NCI-H510A treated with DMSO at 0.1 percent for 48 hours (cell line): ENCODE data around the gene ST6GALNAC3.

Experiments
- DNase-seq: peaks from one replicate; lab custom pipeline; 2025; lab: John Stamatoyannopoulos, UW

Gene ST6GALNAC3

DNA sequence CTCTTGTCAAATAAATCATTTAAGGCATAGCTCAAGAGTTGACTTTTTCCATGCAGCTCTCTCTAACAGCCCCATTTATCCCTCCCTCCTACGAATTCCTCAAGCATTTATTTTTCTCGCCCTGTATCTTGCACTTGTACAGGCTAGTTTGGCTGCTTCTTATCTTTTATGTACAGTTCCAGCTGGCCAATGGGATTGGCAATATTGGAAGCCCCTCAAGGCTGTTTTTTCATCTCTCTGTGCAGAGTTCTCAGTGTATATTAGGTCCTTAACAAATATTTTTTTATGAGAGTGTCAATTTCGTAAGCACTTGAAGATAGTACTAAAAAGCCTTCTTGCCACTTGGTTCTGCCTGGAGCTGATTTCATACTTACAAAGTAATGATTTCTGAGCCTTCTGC, 356.0 kb downstream of the ST6GALNAC3 start:
- DNase-seq: no peak

DNA sequence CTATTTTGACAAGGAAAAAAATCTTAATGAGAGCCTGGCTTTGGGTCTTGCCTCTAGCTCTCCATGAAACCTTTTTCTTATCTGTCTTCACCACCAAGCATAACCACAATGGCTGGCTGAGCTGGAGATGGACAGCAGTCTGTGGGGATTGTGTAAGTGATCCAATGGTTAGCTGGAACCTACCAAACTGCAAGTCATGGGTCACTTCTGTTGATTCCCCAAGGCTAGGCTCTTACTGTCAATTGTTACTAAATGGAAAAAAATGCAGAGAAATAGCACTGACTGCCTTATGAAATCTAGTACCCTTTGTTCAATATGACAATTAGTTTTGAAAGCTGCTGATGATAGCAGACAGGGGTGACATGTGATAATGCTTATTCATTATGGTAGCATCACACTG, 359.0 kb downstream of the ST6GALNAC3 start:
- DNase-seq: no peak

DNA sequence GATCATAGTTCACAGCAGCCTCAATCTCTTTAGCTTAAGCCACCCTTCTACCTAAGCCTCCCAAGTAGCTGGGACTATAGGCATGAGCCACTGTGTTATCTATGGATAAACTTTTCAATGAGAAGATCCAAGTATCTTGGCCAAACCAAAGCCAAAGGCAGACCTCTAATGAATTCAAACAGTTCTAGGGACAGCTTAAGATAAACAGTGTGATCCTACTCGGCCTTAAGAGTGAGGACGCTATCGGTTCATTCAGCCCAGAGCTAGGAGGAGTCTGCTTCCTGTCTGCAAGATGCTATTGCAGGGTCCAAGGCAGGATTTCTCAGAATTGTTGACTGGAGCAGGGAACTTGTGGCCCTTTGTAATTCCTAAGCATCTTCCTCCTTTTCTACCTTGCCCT, 368.7 kb downstream of the ST6GALNAC3 start:
- DNase-seq: no peak

DNA sequence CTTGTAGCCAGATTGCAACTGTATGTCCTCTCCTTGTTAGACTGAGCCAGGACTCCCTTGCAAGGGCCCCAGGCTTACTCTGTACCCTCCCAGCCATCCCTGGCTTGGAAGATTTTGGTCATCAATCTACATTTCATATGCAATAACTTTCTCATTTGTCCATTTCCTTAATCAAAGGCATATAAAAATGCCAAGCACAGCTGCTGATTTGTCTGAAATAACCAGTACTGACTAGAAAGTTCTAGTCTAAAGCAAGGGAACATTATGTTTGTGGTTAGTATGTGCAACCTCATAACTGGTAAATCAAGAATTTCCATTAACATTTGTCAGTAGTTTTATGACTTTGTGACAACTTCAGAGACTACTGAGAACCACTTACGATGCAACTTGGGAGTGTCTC, 370.2 kb downstream of the ST6GALNAC3 start:
- no peak for DNase-seq

DNA sequence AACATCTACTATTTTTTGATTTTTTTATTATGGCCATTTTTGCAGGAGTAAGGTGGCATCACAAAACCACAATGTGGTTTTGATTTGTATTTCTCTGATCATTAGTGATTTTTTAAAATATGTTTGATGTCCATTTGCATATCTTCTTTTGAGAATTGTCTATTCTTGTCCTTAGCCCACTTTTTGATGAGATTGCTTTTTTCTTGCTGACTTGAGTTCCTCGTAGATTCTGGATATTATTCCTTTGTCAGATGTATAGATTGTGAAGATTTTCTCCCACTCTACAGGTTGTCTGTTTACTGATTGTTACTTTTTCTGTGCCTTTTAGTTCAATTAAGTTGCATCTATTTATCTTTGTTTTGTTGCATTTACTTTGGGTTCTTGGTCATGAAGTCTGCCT, 375.7 kb downstream of the ST6GALNAC3 start:
- no peak for DNase-seq

DNA sequence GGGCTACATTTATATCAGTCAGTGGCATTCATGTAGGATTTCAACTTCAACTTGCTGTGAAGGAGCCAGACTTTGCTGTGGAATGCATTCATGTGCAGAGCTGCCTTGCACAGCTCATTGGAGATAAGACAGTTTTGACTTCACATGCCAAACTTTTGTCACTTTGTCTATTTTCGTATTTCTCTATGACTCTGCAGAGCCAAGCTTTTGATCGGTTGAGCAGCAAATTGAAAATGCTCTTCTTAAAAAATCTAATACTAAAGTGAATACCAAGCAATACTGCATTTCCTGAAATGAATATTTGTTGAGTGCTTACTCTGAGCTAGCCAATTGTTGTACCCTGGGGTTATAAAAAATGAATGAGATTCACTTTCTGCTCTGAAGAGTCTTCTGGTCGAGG, 388.7 kb downstream of the ST6GALNAC3 start:
- DNase-seq: no peak

DNA sequence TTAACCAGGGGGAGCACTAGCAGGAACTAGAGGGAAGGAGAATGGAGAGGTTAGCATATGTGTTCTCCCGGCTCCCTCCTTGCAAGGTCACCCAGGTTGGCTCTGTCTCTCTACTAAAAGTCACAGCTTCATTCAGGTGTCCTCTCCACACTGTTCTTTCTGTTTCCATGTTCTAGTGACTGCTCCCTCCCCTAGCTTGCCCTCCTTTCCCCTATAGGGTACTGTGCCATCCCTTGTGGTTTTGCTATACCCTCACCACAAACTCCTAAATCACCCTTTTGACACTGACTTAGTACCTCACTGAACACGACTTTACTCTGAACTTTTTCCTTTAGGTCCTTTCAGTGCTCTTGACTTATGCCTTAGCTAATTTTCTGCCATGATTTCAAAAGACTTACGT, 389.3 kb downstream of the ST6GALNAC3 start:
- DNase-seq: no peak

DNA sequence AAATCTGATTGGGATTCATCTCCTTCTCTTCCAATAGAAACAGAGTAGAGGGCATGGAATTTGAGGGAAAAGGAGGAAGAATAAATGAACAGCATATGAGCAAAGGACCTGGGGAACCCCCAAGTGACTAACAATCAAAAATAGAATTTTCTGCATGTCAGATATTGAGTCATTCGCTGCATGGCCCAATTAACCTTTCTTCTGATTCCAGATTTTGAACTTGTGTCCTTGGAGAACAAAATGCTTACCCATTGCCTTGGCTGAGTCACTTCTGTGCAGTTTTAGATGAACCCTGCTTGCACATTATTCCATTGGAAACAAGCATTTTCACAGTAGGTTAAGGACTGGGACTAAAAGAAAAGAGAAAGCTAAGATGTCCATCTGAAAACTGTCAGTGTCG, 390.5 kb downstream of the ST6GALNAC3 start:
- DNase-seq: no peak

DNA sequence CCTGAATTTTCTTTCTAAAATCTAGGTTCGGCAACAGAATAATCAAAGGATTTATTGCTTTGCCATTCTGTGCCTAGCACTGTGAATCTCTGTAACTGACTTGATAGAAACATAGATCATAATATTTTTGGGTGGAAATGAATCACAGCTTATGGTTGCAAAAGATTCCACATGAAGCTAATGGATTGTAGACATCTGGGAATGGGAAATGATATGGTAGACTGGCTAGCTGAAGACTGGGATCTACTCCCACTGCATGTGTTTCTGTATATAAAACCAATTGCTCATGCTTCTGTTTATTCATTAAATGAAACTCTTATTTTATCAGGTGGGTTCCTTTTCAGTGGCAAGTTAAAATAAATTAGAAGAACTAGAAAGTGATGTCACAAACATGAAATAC, 395.6 kb downstream of the ST6GALNAC3 start:
- no peak for DNase-seq

DNA sequence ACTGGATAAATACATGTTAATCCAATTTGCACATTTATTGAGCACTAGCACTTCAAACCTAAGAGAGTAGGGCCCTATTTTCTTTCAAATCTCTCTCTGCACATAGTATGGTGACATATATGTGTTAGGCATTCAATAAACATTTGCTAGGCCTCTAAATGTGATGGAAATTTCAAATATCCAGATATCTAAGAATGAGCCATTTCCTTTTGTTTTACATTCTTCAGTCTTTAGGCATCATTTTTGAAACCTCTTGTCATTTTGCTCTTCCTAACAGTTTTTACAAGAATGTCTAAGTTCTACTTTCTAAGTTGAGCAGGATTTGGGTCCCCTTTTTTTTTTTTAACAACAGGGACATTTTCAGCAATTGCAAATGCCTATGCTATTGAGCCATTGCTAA, 397.0 kb downstream of the ST6GALNAC3 start:
- DNase-seq: no peak

DNA sequence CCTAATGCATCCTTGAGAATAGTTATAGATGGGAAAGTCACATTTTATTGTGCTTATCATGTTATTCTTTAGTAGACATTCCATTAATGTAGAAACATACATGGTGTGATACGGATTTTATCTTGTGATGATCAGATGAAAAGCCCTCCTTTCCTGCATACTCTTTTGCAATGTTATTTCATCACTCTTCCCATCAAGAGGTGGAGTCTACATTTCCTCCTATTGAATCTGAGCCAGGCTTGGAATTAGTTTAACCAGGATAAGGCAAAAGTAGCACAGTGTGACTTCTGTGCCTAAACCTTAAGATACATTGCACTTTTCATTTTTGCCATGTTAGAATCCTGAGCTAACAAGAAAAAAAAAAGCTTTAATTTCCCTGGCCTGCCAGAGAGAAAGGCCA, 399.0 kb downstream of the ST6GALNAC3 start:
- DNase-seq: no peak

DNA sequence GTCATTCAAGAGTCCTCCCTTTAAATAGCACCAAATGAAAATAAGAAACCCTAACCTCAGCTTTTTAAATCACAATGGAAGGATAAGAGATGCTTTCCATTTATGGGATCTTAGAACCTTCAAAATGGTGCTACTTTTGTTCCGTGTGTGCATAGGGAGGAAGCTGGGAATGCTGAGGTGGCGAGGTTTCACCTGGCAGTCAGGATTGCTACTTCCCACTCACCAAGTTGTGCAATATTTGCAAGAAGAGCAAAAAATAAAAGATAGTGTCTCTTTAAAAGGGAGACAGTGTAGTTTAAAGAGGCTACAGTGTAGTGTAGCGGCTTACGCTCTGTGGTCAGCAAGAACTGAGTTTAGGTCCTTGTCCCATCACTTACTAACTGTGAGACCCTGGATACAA, 400.4 kb downstream of the ST6GALNAC3 start:
- DNase-seq: no peak

DNA sequence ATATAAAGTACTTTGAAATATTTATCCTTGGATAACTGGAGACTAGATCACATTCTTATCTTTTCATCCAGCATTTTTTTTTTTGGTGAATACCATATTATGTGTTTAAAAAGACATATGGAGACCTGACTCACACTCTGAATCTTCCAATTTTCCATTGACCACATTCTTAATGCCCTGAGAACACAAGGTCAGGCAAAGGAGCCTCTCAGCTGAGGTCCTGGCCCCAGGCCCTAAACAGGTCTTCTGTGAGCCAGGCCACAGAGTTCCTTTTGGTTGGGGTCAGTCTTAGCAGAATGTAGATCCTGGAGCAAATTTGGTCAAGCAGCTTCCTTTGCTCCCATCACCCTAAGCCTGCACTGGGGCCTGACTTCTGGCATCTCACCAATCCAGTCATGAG, 402.6 kb downstream of the ST6GALNAC3 start:
- no peak for DNase-seq

DNA sequence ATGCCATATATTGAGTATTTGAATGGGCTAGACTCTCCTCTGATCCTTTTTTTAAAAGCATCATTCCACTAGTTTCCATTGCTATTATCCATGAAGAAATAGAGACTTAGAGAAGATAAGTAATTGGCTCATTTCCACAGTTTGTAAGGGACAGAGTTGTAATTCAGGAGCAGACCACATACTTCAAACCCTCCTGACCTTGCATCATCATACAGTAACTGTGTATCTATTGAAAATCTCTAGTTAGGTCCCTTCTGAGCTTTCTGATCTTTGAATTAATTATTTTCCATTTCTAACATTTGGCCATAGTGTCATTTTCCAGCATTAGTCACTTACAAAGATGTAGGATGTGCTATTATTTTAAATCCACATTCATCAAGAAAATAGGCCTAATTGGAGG, 406.3 kb downstream of the ST6GALNAC3 start:
- no peak for DNase-seq

DNA sequence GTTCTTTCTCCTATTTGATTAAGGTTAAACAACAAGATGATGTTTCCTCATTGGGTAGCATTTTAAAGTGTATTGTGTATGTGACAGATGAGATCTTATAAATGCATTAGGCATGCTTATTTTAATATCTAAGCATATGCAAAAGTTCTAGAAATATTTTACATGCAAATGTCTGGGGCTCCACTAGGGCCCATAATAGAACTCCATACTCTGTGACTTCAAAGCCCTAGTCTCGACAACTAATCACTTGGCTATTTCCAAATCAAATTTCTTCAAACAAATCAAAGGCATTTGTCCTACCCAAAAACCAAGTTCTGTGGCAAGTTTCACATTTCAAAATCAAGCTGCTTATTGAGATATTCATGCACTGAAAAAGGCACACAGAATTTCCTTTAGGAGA, 407.1 kb downstream of the ST6GALNAC3 start:
- no peak for DNase-seq

DNA sequence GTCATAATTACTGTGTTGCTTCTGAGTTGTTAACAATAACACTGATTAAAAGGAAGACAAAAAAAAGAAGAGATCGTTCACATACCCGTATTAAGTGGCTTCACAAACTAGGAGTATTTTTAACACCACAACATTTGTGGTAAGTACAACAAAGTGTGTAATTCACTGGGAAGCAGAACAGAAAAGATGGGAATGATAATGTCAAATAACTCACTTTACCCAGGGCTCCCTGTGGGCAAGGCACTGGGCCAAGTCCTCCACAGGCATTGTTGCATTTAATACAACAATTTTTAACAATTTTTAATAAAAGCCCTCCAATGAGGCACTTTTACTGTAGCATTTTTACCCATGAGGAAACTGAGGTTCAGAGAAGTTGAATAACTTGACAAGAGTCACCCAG, 407.7 kb downstream of the ST6GALNAC3 start:
- DNase-seq: no peak

DNA sequence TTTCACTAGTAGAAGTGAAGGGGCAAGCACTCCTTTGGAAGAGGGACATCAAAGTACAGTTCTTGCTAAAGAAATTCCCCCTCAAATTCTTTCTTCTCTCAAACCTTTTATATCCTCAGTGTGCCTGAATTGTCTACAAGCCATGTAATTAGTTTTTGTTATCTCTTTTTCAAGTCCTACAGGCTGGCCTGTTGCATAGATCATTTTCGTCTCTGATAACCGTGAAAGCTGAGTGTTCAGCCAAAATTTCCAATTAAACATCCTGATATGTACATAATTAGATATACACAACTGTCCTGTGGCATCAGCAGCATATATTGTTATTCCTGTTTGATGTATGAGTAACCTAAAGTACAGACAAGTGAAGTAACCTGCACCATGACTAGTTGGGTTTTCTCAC, 417.2 kb downstream of the ST6GALNAC3 start:
- DNase-seq: no peak

DNA sequence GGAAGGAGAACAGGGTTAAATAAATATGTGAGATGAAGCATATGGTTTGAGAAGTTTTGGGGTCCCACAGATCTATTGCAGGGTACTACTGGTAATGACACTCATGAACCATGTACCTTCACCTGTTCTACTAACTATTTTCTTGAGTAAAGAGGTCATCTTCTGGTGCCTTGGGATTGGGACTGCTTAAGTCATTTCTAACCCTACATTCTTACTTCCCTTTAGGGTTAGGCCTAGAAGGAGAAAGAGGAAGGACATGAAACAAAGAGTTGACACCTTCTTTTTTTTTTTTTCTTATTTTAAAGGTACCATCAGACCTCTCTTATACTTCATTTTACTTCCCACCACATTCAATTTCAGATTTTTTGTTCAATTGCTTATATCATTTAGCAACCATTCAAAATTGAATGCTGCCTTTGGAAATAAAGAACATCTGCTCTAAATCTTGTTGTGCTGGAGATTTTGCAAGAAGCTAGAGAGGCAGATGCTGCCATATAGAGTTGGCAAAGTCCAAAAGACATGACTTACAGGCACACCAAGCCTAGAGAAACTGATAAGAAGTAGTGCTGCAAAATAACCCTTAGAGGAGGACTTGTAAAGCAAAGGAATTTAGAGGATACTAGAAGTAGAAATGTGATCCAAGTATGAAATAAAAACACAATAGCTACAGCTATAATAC, 418.3 kb downstream of the ST6GALNAC3 start:
- no peak for DNase-seq

DNA sequence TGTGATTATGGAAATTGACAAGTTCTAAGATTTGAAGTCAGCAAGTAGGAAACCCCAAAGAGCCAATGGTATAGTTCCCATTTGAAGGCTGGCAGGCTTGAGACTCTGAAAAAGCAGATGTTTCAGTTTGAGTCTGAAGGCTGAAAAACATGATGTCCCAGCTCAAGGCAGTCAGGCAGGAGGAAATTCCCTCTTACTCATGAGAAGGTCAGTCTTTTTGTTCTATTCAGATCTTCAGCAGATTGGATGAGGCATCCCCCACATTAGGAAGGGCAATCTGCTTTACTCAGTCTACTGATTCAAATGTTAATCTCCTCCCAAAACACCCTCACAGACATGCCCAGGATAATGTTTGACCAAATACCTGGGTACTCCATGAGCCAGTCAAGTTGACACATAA, 420.3 kb downstream of the ST6GALNAC3 start:
- no peak for DNase-seq

DNA sequence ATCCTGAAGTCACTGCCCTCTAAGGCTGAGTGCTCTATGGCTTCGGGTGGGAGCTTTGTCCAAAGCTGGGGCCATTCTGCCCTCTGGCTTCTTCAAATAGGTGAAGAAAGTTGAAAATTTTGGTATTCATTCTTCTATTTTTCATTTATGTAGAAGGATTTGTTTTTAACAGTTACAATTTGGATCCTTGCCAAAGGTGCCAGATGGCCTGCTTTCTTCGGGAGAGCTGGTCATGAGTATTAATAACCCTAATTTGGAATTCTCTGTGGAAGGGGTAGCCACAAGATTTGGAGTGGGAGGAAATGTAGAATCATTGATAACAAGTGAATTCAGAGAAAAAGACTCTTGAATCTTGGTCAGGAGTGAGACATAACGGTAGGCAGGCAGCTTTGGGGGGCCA, 422.3 kb downstream of the ST6GALNAC3 start:
- no peak for DNase-seq

DNA sequence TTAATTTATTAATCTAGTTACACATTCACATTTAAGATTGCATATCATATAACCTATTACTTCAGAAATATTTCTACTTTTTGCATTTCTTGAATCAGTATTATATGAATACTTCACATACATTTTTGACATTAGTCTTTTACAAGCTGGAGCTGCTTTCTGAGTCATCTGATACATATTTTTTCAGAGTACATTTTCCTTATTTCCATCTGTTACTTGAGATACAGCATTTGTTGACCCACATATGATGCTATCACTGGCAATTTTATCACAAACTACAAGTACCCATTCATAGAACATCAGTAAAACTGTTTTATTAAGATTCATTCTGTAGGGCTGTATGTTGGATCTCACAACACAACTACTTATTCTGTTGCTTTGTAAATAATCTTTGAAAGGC, 425.6 kb downstream of the ST6GALNAC3 start:
- no peak for DNase-seq

DNA sequence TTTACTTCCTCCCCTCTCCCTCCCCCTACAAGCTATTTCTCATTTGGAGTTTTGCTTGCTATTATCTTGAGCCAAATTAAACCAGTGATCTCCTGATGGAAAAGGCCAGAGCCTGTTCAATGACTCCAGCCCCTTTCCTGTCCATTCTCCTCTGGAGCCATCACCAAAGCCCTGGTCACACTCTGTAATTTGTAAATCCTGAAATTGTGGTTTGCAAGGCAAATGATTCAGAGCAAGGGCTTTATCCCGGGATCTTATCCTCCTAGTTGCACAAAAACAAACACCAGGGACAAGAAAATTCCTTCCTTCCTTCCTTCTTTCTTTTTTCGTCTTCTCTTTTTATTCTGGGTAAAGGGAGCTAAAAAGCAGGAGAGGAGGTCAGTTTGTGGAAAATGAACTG, 426.6 kb downstream of the ST6GALNAC3 start:
- DNase-seq: no peak

DNA sequence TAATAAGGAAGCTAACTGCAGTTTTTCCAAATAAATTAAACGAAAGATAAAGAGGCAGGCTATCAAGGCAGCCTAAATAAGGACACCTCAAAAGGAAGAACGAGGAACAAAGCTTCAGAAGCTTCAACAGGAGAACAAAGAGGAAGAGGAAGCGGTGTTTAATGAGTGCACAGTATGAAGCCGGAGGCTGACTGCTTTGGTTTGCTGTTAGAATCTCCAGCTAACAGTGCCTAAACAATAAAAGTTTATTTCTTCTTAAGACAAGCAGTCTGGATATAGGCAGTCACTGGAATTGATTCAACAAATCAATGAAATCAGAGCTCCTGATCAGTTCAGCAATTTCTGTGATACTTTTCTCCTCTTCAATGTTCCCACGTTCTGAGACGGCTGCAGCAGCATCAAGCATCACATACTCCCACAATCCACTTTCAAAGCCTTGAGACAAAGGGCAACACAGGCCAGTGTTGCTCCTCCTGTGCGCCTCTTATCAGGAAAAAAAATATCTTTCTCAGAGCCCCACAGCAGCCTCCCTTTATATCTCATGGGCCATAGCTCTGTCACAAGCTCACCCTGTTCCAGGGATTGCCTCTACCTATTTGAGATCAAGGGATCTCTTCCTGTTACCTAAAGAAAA, 427.2 kb downstream of the ST6GALNAC3 start:
- DNase-seq: no peak

DNA sequence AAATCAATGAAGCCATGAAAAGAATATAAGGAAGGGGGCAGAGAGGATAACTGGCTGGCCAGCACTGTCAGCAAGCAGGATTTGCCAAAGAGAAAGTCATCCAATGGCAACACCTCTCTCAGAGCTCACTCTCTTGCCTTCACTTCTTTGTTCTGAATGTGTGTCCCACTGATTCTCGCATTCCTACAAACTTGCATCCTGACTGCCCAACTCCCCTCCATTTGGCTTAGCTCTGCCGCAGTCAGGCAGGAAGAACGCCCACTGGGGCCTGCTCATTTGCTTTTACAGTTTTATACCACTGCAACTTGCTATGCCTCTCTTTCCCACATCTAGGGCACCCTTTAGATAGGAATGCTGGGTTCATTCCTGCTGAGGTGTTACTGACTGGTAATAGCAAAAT, 428.6 kb downstream of the ST6GALNAC3 start:
- DNase-seq: no peak
